ENCODE data around the gene JAG2.

The JAG2 gene

DNA sequence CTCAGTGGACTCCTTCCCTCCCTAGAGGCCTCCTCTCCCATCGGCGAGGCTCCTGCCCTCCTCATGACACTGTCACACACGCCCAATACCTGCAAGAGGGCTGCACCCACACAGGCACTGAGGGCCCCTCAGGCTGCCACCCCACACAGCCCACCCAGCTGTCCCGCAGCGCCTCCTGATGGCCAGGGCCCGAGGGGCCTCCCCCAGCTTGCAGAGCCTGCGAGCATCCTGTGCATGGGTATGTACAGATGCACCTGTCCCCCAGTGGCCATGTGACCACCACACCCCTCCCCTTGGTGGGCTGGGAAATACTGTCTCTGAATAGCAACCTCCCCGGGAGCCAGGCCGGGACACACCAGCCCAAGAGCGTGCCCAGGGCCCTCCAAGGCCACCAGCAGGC lies 31.5 kb upstream of the JAG2 start (continued):
- no peak for TF ChIP-seq ZEB2 (tag by site-specific recombination; IDR thresholded peaks at IDR 0.05)
- TF ChIP-seq FEZF1 (tag by site-specific recombination; IDR thresholded peaks at IDR 0.05): no peak
- TF ChIP-seq YY2 (tag by site-specific recombination; IDR thresholded peaks at IDR 0.05): no peak
- TF ChIP-seq ZBTB21 (tag by site-specific recombination; IDR thresholded peaks at IDR 0.05): no peak
- TF ChIP-seq EGR2 (tag by site-specific recombination; IDR thresholded peaks at IDR 0.05; ENCODE audit: low read depth): 0 out of 2 replicates have a peak, but pooled peaks have one; percentile 20
- TF ChIP-seq ZFHX2 (tag by site-specific recombination; conservative IDR thresholded peaks at IDR 0.05): peak; percentile 18; the same call in 1 of the 2 replicates
- TF ChIP-seq, protein P1, sequence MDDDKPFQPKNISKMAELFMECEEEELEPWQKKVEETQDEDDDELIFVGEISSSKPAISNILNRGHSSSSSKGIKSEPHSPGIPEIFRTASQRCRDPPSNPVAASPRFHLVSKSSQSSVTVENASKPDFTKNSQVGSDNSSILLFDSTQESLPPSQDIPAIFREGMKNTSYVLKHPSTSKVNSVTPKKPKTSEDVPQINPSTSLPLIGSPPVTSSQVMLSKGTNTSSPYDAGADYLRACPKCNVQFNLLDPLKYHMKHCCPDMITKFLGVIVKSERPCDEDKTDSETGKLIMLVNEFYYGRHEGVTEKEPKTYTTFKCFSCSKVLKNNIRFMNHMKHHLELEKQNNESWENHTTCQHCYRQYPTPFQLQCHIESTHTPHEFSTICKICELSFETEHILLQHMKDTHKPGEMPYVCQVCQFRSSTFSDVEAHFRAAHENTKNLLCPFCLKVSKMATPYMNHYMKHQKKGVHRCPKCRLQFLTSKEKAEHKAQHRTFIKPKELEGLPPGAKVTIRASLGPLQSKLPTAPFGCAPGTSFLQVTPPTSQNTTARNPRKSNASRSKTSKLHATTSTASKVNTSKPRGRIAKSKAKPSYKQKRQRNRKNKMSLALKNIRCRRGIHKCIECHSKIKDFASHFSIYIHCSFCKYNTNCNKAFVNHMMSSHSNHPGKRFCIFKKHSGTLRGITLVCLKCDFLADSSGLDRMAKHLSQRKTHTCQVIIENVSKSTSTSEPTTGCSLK (tag by site-specific recombination; IDR thresholded peaks at IDR 0.05): no peak
- TF ChIP-seq KLF10 (tag by site-specific recombination; IDR thresholded peaks at IDR 0.05): no peak
- TF ChIP-seq, protein P2, sequence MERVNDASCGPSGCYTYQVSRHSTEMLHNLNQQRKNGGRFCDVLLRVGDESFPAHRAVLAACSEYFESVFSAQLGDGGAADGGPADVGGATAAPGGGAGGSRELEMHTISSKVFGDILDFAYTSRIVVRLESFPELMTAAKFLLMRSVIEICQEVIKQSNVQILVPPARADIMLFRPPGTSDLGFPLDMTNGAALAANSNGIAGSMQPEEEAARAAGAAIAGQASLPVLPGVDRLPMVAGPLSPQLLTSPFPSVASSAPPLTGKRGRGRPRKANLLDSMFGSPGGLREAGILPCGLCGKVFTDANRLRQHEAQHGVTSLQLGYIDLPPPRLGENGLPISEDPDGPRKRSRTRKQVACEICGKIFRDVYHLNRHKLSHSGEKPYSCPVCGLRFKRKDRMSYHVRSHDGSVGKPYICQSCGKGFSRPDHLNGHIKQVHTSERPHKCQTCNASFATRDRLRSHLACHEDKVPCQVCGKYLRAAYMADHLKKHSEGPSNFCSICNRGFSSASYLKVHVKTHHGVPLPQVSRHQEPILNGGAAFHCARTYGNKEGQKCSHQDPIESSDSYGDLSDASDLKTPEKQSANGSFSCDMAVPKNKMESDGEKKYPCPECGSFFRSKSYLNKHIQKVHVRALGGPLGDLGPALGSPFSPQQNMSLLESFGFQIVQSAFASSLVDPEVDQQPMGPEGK (tag by site-specific recombination; IDR thresholded peaks at IDR 0.05): no peak
- no peak for TF ChIP-seq ZNF560 (tag by site-specific recombination; IDR thresholded peaks at IDR 0.05; ENCODE audit: borderline replicate concordance)
- TF ChIP-seq PRDM1 (tag by site-specific recombination; IDR thresholded peaks at IDR 0.05): no peak
- TF ChIP-seq, protein P3, sequence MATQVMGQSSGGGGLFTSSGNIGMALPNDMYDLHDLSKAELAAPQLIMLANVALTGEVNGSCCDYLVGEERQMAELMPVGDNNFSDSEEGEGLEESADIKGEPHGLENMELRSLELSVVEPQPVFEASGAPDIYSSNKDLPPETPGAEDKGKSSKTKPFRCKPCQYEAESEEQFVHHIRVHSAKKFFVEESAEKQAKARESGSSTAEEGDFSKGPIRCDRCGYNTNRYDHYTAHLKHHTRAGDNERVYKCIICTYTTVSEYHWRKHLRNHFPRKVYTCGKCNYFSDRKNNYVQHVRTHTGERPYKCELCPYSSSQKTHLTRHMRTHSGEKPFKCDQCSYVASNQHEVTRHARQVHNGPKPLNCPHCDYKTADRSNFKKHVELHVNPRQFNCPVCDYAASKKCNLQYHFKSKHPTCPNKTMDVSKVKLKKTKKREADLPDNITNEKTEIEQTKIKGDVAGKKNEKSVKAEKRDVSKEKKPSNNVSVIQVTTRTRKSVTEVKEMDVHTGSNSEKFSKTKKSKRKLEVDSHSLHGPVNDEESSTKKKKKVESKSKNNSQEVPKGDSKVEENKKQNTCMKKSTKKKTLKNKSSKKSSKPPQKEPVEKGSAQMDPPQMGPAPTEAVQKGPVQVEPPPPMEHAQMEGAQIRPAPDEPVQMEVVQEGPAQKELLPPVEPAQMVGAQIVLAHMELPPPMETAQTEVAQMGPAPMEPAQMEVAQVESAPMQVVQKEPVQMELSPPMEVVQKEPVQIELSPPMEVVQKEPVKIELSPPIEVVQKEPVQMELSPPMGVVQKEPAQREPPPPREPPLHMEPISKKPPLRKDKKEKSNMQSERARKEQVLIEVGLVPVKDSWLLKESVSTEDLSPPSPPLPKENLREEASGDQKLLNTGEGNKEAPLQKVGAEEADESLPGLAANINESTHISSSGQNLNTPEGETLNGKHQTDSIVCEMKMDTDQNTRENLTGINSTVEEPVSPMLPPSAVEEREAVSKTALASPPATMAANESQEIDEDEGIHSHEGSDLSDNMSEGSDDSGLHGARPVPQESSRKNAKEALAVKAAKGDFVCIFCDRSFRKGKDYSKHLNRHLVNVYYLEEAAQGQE (tag by site-specific recombination; IDR thresholded peaks at IDR 0.05): no peak
- no peak for TF ChIP-seq ZNF292 (tag by site-specific recombination; IDR thresholded peaks at IDR 0.05; ENCODE audit: borderline replicate concordance, low read depth)
- TF ChIP-seq ZNF600 (tag by site-specific recombination; IDR thresholded peaks at IDR 0.05): no peak
- TF ChIP-seq ZFP41 (tag by site-specific recombination; IDR thresholded peaks at IDR 0.05; ENCODE audit: borderline replicate concordance): no peak
- peak; percentile 59 for TF ChIP-seq GLIS2 (tag by site-specific recombination; IDR thresholded peaks at IDR 0.05)
- TF ChIP-seq, protein P4, sequence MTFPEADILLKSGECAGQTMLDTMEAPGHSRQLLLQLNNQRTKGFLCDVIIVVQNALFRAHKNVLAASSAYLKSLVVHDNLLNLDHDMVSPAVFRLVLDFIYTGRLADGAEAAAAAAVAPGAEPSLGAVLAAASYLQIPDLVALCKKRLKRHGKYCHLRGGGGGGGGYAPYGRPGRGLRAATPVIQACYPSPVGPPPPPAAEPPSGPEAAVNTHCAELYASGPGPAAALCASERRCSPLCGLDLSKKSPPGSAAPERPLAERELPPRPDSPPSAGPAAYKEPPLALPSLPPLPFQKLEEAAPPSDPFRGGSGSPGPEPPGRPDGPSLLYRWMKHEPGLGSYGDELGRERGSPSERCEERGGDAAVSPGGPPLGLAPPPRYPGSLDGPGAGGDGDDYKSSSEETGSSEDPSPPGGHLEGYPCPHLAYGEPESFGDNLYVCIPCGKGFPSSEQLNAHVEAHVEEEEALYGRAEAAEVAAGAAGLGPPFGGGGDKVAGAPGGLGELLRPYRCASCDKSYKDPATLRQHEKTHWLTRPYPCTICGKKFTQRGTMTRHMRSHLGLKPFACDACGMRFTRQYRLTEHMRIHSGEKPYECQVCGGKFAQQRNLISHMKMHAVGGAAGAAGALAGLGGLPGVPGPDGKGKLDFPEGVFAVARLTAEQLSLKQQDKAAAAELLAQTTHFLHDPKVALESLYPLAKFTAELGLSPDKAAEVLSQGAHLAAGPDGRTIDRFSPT (tag by site-specific recombination; IDR thresholded peaks at IDR 0.05): no peak
- no peak for TF ChIP-seq REPIN1 (tag by site-specific recombination; IDR thresholded peaks at IDR 0.05; ENCODE audit: low read depth)
- no peak for TF ChIP-seq ZNF776 (tag by site-specific recombination; IDR thresholded peaks at IDR 0.05; ENCODE audit: borderline replicate concordance)
- TF ChIP-seq, protein P5, sequence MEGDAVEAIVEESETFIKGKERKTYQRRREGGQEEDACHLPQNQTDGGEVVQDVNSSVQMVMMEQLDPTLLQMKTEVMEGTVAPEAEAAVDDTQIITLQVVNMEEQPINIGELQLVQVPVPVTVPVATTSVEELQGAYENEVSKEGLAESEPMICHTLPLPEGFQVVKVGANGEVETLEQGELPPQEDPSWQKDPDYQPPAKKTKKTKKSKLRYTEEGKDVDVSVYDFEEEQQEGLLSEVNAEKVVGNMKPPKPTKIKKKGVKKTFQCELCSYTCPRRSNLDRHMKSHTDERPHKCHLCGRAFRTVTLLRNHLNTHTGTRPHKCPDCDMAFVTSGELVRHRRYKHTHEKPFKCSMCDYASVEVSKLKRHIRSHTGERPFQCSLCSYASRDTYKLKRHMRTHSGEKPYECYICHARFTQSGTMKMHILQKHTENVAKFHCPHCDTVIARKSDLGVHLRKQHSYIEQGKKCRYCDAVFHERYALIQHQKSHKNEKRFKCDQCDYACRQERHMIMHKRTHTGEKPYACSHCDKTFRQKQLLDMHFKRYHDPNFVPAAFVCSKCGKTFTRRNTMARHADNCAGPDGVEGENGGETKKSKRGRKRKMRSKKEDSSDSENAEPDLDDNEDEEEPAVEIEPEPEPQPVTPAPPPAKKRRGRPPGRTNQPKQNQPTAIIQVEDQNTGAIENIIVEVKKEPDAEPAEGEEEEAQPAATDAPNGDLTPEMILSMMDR (tag by site-specific recombination; IDR thresholded peaks at IDR 0.05): 0 out of 2 replicates have a peak, but pooled peaks have one; percentile 23
- no peak for TF ChIP-seq GLI4 (tag by site-specific recombination; IDR thresholded peaks at IDR 0.05)
- TF ChIP-seq BCL11A (tag by site-specific recombination; IDR thresholded peaks at IDR 0.05; ENCODE audit: low read depth): no peak
- TF ChIP-seq, protein P6, sequence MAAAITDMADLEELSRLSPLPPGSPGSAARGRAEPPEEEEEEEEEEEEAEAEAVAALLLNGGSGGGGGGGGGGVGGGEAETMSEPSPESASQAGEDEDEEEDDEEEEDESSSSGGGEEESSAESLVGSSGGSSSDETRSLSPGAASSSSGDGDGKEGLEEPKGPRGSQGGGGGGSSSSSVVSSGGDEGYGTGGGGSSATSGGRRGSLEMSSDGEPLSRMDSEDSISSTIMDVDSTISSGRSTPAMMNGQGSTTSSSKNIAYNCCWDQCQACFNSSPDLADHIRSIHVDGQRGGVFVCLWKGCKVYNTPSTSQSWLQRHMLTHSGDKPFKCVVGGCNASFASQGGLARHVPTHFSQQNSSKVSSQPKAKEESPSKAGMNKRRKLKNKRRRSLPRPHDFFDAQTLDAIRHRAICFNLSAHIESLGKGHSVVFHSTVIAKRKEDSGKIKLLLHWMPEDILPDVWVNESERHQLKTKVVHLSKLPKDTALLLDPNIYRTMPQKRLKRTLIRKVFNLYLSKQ (tag by site-specific recombination; IDR thresholded peaks at IDR 0.05; ENCODE audit: borderline replicate concordance): no peak
- TF ChIP-seq, protein P7, sequence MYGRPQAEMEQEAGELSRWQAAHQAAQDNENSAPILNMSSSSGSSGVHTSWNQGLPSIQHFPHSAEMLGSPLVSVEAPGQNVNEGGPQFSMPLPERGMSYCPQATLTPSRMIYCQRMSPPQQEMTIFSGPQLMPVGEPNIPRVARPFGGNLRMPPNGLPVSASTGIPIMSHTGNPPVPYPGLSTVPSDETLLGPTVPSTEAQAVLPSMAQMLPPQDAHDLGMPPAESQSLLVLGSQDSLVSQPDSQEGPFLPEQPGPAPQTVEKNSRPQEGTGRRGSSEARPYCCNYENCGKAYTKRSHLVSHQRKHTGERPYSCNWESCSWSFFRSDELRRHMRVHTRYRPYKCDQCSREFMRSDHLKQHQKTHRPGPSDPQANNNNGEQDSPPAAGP (tag by site-specific recombination; IDR thresholded peaks at IDR 0.05): no peak
- no peak for TF ChIP-seq KLF9 (tag by site-specific recombination; IDR thresholded peaks at IDR 0.05; ENCODE audit: low read depth)
- TF ChIP-seq ZNF473 (tag by site-specific recombination; IDR thresholded peaks at IDR 0.05): no peak
